Neural crest cell (in vitro differentiated cells): ENCODE results near the gene DCTN2. TPM values are rescaled to one million over a fixed set of nuclear protein-coding genes. Genes with fewer than 3 reads are reported as not detected.
A peak's percentile ranks its signal among the peaks of the same experiment; 100 is the strongest.

Experiments
- DNase-seq: peaks from one replicate; pipeline ENCODE4 v3.0.0; 2021; ENCODE audit warnings: low read depth, mixed read lengths, low spot score
- H3K27ac Mint-ChIP-seq: one replicate; pipeline ENCODE4 v1.8.0; 2021; ENCODE audit warnings: mild to moderate bottlenecking, mixed read lengths; ENCODE audit not compliant: unreplicated experiment
- H3K27me3 Mint-ChIP-seq: 2 replicates; pipeline ENCODE4 v1.8.0; 2021; ENCODE audit warnings: low read depth, mild to moderate bottlenecking, mixed read lengths
- H3K36me3 Mint-ChIP-seq: 2 replicates; pipeline ENCODE4 v1.8.0; 2021; ENCODE audit warnings: low read depth, mild to moderate bottlenecking, mixed read lengths
- H3K4me1 Mint-ChIP-seq: 2 replicates; pipeline ENCODE4 v1.8.0; 2021; ENCODE audit warnings: mixed read lengths
- H3K4me3 Mint-ChIP-seq: one replicate; pipeline ENCODE4 v1.8.0; 2021; ENCODE audit warnings: mild to moderate bottlenecking, mixed read lengths
- H3K9me3 Mint-ChIP-seq: 2 replicates; pipeline ENCODE4 v1.8.0; 2021; ENCODE audit warnings: mixed read lengths
- total RNA-seq: library from RNA; stranded (reverse); gene quantifications from 2 replicates; pipeline ENCODE4 v1.2.1, GENCODE V29; 2021
- TF ChIP-seq, protein P1 (sequence below): fragments of 200-600 bp; sonication (generic); conservative IDR thresholded peaks from 2 replicates; pipeline ENCODE4 v1.5.0; 2021; ENCODE audit warnings: antibody characterized with exemption, mild to moderate bottlenecking

The DCTN2 gene
- total RNA-seq, 1 donor from 2014 or later = 133 TPM

- no peak overlapping the region for H3K27ac Mint-ChIP-seq
- H3K4me3 Mint-ChIP-seq = no peak overlapping the region
- no peaks in the 10 kb centered on the region for H3K9me3 Mint-ChIP-seq
- no peak for DNase-seq
- H3K36me3 Mint-ChIP-seq = no peaks in the 10 kb centered on the region
- H3K4me1 Mint-ChIP-seq = no peaks in the 10 kb centered on the region
- H3K27me3 Mint-ChIP-seq = peaks cover 10% of the 10 kb centered on the region
- TF ChIP-seq, protein P1, sequence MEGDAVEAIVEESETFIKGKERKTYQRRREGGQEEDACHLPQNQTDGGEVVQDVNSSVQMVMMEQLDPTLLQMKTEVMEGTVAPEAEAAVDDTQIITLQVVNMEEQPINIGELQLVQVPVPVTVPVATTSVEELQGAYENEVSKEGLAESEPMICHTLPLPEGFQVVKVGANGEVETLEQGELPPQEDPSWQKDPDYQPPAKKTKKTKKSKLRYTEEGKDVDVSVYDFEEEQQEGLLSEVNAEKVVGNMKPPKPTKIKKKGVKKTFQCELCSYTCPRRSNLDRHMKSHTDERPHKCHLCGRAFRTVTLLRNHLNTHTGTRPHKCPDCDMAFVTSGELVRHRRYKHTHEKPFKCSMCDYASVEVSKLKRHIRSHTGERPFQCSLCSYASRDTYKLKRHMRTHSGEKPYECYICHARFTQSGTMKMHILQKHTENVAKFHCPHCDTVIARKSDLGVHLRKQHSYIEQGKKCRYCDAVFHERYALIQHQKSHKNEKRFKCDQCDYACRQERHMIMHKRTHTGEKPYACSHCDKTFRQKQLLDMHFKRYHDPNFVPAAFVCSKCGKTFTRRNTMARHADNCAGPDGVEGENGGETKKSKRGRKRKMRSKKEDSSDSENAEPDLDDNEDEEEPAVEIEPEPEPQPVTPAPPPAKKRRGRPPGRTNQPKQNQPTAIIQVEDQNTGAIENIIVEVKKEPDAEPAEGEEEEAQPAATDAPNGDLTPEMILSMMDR = no peak
Measured at GRCh38 chr12:57584050-57584449, 37.1 kb upstream of the DCTN2 start.

GRCh38 chr12:57583008-57583831, 36.2 kb upstream of the DCTN2 start:
- Mint-ChIP-seq H3K4me3 (peak overlapping the region; percentile 44), H3K36me3 (no peaks in the 10 kb centered on the region)
- TF ChIP-seq, protein P1 = peak; percentile 96

DNA sequence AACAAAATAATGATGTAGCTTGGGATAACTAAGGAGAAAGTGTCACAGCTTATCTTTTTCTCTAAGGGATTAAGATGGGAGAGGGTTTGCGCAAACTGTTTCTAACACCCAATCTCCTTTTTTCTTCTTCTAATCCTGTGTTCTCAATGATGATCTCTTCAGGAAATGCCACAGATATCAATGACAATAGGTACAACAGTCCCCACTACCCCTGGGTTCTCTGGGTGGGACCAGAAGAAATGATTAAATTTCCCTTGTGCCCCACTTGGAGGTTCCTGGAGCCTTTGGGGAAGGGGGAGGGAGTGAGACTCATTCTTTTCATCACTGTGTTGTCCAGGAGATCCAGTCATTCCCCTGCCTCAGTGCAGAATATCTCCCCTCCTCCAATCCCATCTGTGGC, 35.4 kb upstream of the DCTN2 start:
- Mint-ChIP-seq H3K4me3 (no peak overlapping the region), H3K27ac (no peak overlapping the region), H3K27me3 (peaks cover 10% of the 10 kb centered on the region), H3K36me3 (no peaks in the 10 kb centered on the region), H3K9me3 (no peaks in the 10 kb centered on the region), H3K4me1 (no peaks in the 10 kb centered on the region)
- TF ChIP-seq, protein P1 = no peak
- no peak for DNase-seq

More at GRCh38 chr12:57583008-57583831, 36.2 kb upstream of the DCTN2 start:
- Mint-ChIP-seq H3K9me3 (no peaks in the 10 kb centered on the region), H3K4me1 (no peaks in the 10 kb centered on the region), H3K27ac (no peak overlapping the region), H3K27me3 (peaks cover 10% of the 10 kb centered on the region)
- peak; percentile 69 for DNase-seq

DNA sequence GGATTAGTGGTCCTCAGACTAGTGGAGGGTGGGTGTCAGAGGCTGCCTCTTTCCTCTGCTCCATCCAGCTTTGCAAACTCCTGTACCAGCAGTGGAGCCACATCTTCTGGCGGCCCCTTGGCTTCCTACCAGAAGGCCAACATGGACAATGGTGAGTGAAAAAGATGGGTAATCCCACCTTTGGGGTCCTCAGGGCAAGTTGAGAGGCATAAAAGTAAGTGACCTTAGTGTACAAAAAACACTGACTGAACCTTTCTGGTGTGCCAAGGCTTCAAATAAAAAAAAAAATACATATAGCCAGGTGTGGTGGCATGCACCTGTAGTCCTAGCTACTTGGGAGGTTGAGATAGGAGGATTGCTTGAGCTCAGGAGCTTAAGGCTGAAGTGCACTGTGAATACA, 34.8 kb upstream of the DCTN2 start:
- H3K9me3 Mint-ChIP-seq = no peaks in the 10 kb centered on the region
- TF ChIP-seq, protein P1 = no peak
- H3K4me3 Mint-ChIP-seq = no peak overlapping the region
- no peak overlapping the region for H3K27ac Mint-ChIP-seq
- H3K27me3 Mint-ChIP-seq = peaks cover 10% of the 10 kb centered on the region
- no peaks in the 10 kb centered on the region for H3K4me1 Mint-ChIP-seq
- no peak for DNase-seq
- H3K36me3 Mint-ChIP-seq = no peaks in the 10 kb centered on the region

DNA sequence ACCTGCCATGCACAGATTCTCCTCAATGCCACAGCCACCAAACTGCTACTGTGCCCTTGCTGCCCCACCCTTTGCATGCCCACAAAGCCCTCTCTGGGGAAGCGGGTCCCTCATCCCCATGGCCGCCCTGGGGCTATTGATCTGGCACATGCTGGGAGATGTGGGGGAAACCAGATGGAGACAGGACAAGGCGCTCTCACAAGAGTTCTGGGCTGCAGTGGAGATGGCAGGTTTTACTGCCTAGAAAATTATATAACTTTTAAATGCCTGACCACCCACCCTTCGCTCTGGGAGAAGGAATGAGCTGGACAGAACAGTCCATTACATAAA, 33.4 kb upstream of the DCTN2 start:
- Mint-ChIP-seq H3K27ac (no peak overlapping the region), H3K4me1 (no peaks in the 10 kb centered on the region), H3K4me3 (no peak overlapping the region), H3K36me3 (no peaks in the 10 kb centered on the region), H3K9me3 (no peaks in the 10 kb centered on the region), H3K27me3 (peaks cover 10% of the 10 kb centered on the region)
- DNase-seq = no peak
- TF ChIP-seq, protein P1 = no peak
